Parathyroid adenoma (tissue), 2 donors: ENCODE data around the gene TNFSF12.

ENCODE experiments used
- H2AFZ ChIP-seq: fragments of 300-600 bp; sonication (generic); one replicate; pipeline ENCODE4 v1.7.0; 2017; ENCODE audit warnings: antibody characterized with exemption, mild to moderate bottlenecking
- H3K27ac ChIP-seq: fragments of 300-600 bp; sonication (generic); one replicate; pipeline ENCODE4 v1.7.0; 2017
- H3K27me3 ChIP-seq: fragments of 300-600 bp; sonication (generic); one replicate; pipeline ENCODE4 v1.7.0; 2017; ENCODE audit warnings: low read length; ENCODE audit not compliant: control insufficient read depth, insufficient read depth
- H3K36me3 ChIP-seq: fragments of 300-600 bp; sonication (generic); one replicate; pipeline ENCODE4 v1.7.0; 2017; ENCODE audit warnings: low read length; ENCODE audit not compliant: control insufficient read depth, insufficient read depth
- H3K4me1 ChIP-seq: fragments of 300-600 bp; sonication (generic); one replicate; pipeline ENCODE4 v1.7.0; 2017; ENCODE audit warnings: control low read depth
- H3K4me2 ChIP-seq: fragments of 300-600 bp; sonication (generic); one replicate; pipeline ENCODE4 v1.7.0; 2017; ENCODE audit warnings: low read length
- H3K4me3 ChIP-seq: fragments of 300-600 bp; sonication (generic); one replicate; pipeline ENCODE4 v1.7.0; 2017; ENCODE audit warnings: low read depth, low read length
- H3K79me2 ChIP-seq: fragments of 300-600 bp; sonication (generic); one replicate; pipeline ENCODE4 v1.7.0; 2017; ENCODE audit warnings: control low read depth
- H3K9ac ChIP-seq: fragments of 300-600 bp; sonication (generic); one replicate; pipeline ENCODE4 v1.7.0; 2017; ENCODE audit warnings: mild to moderate bottlenecking
- H3K9me3 ChIP-seq: fragments of 300-600 bp; sonication (generic); one replicate; pipeline ENCODE4 v1.7.0; 2017; ENCODE audit warnings: low read length; ENCODE audit not compliant: control insufficient read depth
- CTCF ChIP-seq: fragments of 300-600 bp; sonication (generic); IDR thresholded peaks from one replicate; pipeline ENCODE4 v1.7.0; 2017; ENCODE audit warnings: antibody characterized with exemption, mild to moderate bottlenecking
- donor health status: primary hyperparathyroidism.

Gene TNFSF12

GRCh38 chr17:7577327-7578199 is 28.7 kb downstream of the TNFSF12 start:
- no peak for TF ChIP-seq CTCF
- H3K36me3 ChIP-seq, result no peaks in the 10 kb centered on the region
- no peaks in the 10 kb centered on the region for H3K9me3 ChIP-seq
- H3K4me1 ChIP-seq, result peaks cover 11% of the 10 kb centered on the region
- H3K27me3 ChIP-seq, result no peaks in the 10 kb centered on the region
- H3K4me2 ChIP-seq, result no peak overlapping the region
- no peak overlapping the region for H3K4me3 ChIP-seq
- peaks cover 17% of the 10 kb centered on the region for H3K79me2 ChIP-seq
- H2AFZ ChIP-seq, result no peak overlapping the region
- no peak overlapping the region for H3K9ac ChIP-seq
- H3K27ac ChIP-seq, result no peak overlapping the region

- Histone ChIP-seq H3K4me2 (no peak within 1 kb of the TSS), H3K36me3 (no peaks in the 10 kb centered on the region), H3K79me2 (peaks cover 19% of the 10 kb centered on the region), H3K4me1 (peaks cover 19% of the 10 kb centered on the region), H2AFZ (no peak within 1 kb of the TSS), H3K27me3 (no peaks in the 10 kb centered on the region), H3K4me3 (no peak within 1 kb of the TSS), H3K9me3 (no peaks in the 10 kb centered on the region), H3K9ac (no peak within 1 kb of the TSS), H3K27ac (peak within 1 kb of the TSS; percentile 50)
- TF ChIP-seq CTCF, result no peak
These were observed 30.4 kb downstream of the TNFSF12 start, which contains the start of gene CD68 for GRCh38 chr17:7579001-7579833. Gene CD68, plus strand, starts transcription at chr17:7579638. Its CDS starts 40 bp downstream, at chr17:7579678.

GRCh38 chr17:7579834-7580603 is 31.2 kb downstream of the TNFSF12 start:
- peaks cover 19% of the 10 kb centered on the region for H3K79me2 ChIP-seq
- no peak overlapping the region for H3K4me2 ChIP-seq
- peak overlapping the region; percentile 50 for H3K27ac ChIP-seq
- no peak overlapping the region for H3K4me3 ChIP-seq
- TF ChIP-seq CTCF, result no peak
- H3K9ac ChIP-seq, result no peak overlapping the region
- H3K27me3 ChIP-seq, result no peaks in the 10 kb centered on the region
- no peaks in the 10 kb centered on the region for H3K36me3 ChIP-seq
- no peak overlapping the region for H2AFZ ChIP-seq
- H3K9me3 ChIP-seq, result no peaks in the 10 kb centered on the region
- H3K4me1 ChIP-seq, result peaks cover 18% of the 10 kb centered on the region

- Histone ChIP-seq H3K4me1 (peaks cover 16% of the 10 kb centered on the region), H3K36me3 (no peaks in the 10 kb centered on the region), H3K4me2 (no peak overlapping the region), H3K27ac (no peak overlapping the region), H3K9ac (no peak overlapping the region), H3K27me3 (no peaks in the 10 kb centered on the region), H3K9me3 (no peaks in the 10 kb centered on the region), H2AFZ (no peak overlapping the region), H3K79me2 (peaks cover 16% of the 10 kb centered on the region), H3K4me3 (no peak overlapping the region)
- TF ChIP-seq CTCF, result no peak
These were observed 32.0 kb downstream of the TNFSF12 start for GRCh38 chr17:7580604-7581575.
